Ascending aorta (tissue), 2 donors: ENCODE measurements around the gene FN3KRP. TPM values are rescaled to one million over a fixed set of nuclear protein-coding genes. Genes with fewer than 3 reads are reported as not detected.

ENCODE experiments used
- DNase-seq, 2 donors: peaks; one replicate each; pipeline ENCODE4 v3.0.0-alpha.2; 2019; ENCODE audit warnings: low spot score in 2 of 2
- H3K27ac ChIP-seq, 2 donors: fragments of 200-600 bp; sonication (generic); one replicate each; pipeline ENCODE4 v1.5.1; 2016 to 2017; ENCODE audit warnings: mild to moderate bottlenecking in 1 of 2
- H3K27me3 ChIP-seq: fragments of 200-600 bp; sonication (generic); one replicate; pipeline ENCODE4 v1.5.1; 2017
- H3K36me3 ChIP-seq, 2 donors: fragments of 200-600 bp; sonication (generic); one replicate each; pipeline ENCODE4 v1.5.1; 2016
- H3K4me1 ChIP-seq, 2 donors: fragments of 200-600 bp; sonication (generic); one replicate each; pipeline ENCODE4 v1.5.1; 2016 to 2017; ENCODE audit warnings: mild to moderate bottlenecking in 1 of 2
- H3K4me3 ChIP-seq, 2 donors: fragments of 200-600 bp; sonication (generic); one replicate each; pipeline ENCODE4 v1.5.1; 2016 to 2017; ENCODE audit warnings: mild to moderate bottlenecking in 1 of 2
- H3K9me3 ChIP-seq, 2 donors: fragments of 200-600 bp; sonication (generic); one replicate each; pipeline ENCODE4 v1.5.1; 2016
- CTCF ChIP-seq, 3 experiments: fragments of 200-600 bp in 2 of 3; fragments of 450-650 bp in 1 of 3; sonication (generic) in 2 of 3; IDR thresholded peaks; one replicate each; pipeline ENCODE4 v1.5.1; 2016 to 2019; ENCODE audit warnings: antibody characterized with exemption in 3 of 3, mild to moderate bottlenecking in 1 of 3, moderate library complexity in 1 of 3
- intact Hi-C: fragments of 100-400 bp; cut with DNase I; formaldehyde crosslinking; loops from one replicate; pipeline ENCODE4 v1.15.1; 2023
- total RNA-seq: library from RNA; depleted of rRNA; stranded (reverse); fragments of >200 nt; gene quantifications from one replicate; pipeline ENCODE4 v1.1.0, GENCODE V29; 2016

The FN3KRP gene
- total RNA-seq, 1 donor from 2014 or later = 21.0 TPM

- H3K4me1 ChIP-seq = peaks cover 4 to 9% of the 10 kb centered on the region in 2 donors
- no peak for TF ChIP-seq CTCF (IDR thresholded peaks at IDR 0.05)
- H3K27me3 ChIP-seq = no peaks in the 10 kb centered on the region
- H3K27ac ChIP-seq = no peak overlapping the region
- peaks cover 14 to 47% of the 10 kb centered on the region in 2 donors for H3K36me3 ChIP-seq
- intact Hi-C loops = no loop called here
- DNase-seq = no peak
- H3K9me3 ChIP-seq = no peaks in the 10 kb centered on the region
- H3K4me3 ChIP-seq = no peak overlapping the region
Observed at GRCh38 chr17:82718986-82719685, 2.6 kb downstream of the FN3KRP start.

GRCh38 chr17:82720204-82720603 lies 3.7 kb downstream of the FN3KRP start:
- Histone ChIP-seq H3K4me3 (no peak overlapping the region), H3K27me3 (no peaks in the 10 kb centered on the region), H3K4me1 (peaks cover 4 to 9% of the 10 kb centered on the region in 2 donors), H3K9me3 (no peaks in the 10 kb centered on the region), H3K27ac (no peak overlapping the region), H3K36me3 (peaks cover 18 to 53% of the 10 kb centered on the region in 2 donors)
- DNase-seq = no peak
- intact Hi-C loops = no loop called here
- no peak for TF ChIP-seq CTCF (IDR thresholded peaks at IDR 0.05)

GRCh38 chr17:82722341-82723013 lies 6.0 kb downstream of the FN3KRP start:
- no peak for DNase-seq
- no peaks in the 10 kb centered on the region for H3K27me3 ChIP-seq
- H3K27ac ChIP-seq = no peak overlapping the region
- H3K9me3 ChIP-seq = no peaks in the 10 kb centered on the region
- H3K4me3 ChIP-seq = no peak overlapping the region
- peaks cover 27 to 67% of the 10 kb centered on the region in 2 donors for H3K36me3 ChIP-seq
- intact Hi-C loops = no loop called here
- peaks cover 0 to 4% of the 10 kb centered on the region in 2 donors for H3K4me1 ChIP-seq
- no peak for TF ChIP-seq CTCF (IDR thresholded peaks at IDR 0.05)

- Histone ChIP-seq H3K4me1 (no peaks in the 10 kb centered on the region), H3K27ac (no peak overlapping the region), H3K9me3 (no peaks in the 10 kb centered on the region), H3K4me3 (no peak overlapping the region), H3K36me3 (peaks cover 30 to 73% of the 10 kb centered on the region in 2 donors), H3K27me3 (no peaks in the 10 kb centered on the region)
- intact Hi-C loops = no loop called here
- no peak for TF ChIP-seq CTCF (IDR thresholded peaks at IDR 0.05)
- DNase-seq = no peak
Observed at GRCh38 chr17:82723169-82723807, 6.8 kb downstream of the FN3KRP start.

- TF ChIP-seq CTCF (IDR thresholded peaks at IDR 0.05) = no peak
- H3K4me1 ChIP-seq = no peaks in the 10 kb centered on the region
- H3K4me3 ChIP-seq = no peak overlapping the region
- H3K27ac ChIP-seq = no peak overlapping the region
- H3K9me3 ChIP-seq = no peaks in the 10 kb centered on the region
- peaks cover 18 to 63% of the 10 kb centered on the region in 2 donors for H3K36me3 ChIP-seq
- no peak for DNase-seq
- no peaks in the 10 kb centered on the region for H3K27me3 ChIP-seq
- intact Hi-C loops = no loop called here
Observed at GRCh38 chr17:82726427-82726826, 9.9 kb downstream of the FN3KRP start.
